HG02938 (cell line): ENCODE data around the gene LYPLA2.
A peak's percentile ranks its signal among the peaks of the same experiment; 100 is the strongest.
"Not testable (repeated sequence)": the region's sequence is repeated elsewhere in the genome, so short reads cannot be mapped to it uniquely, and the experiment has no call there.

Experiments
- ATAC-seq: cut with Tn5 transposase; IDR thresholded peaks from one replicate; pipeline ENCODE4 v1.9.1; 2021; ENCODE audit warnings: mild to moderate bottlenecking, moderate library complexity; ENCODE audit not compliant: unreplicated experiment

The LYPLA2 gene

DNA sequence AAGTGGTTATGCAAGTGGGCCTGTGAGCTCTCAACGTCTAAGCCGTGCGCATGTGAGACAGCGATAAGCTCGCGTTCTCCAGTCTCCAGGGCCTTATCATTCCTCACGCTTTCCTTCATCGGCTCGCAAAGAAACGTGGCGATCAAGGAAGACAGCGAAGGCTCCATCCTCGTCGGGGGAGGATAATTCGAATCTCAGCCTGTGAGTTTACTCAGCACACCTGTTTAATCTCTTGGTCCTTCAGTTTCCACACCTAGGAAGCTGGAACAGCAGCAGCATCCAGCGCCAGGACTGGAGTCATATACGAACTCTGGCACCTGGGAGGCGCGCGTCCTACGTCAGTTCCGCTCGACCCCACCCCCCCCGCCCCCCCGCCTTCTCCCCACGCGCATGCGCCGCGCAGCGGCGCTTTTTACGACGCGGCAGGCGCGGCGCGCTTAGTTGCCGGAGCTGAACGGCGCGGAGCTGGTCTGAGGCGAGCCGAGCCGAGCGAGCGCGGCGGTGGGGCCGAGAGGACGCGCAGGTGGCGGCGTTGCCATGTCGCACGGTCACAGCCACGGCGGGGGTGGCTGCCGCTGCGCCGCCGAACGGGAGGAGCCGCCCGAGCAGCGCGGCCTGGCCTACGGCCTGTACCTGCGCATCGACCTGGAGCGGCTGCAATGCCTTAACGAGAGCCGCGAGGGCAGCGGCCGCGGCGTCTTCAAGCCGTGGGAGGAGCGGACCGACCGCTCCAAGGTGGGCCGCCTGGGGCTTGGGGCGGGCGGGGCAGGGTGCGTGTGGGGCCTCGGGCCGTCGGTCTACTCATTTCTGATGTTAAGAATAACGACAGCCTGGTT, 12.7 kb upstream of the LYPLA2 start, which contains the start of gene PITHD1:
Gene PITHD1, plus strand, starts transcription at position 440 of the 836 bp plus-strand sequence. Its CDS starts 98 bp downstream, at position 538.
- peak; percentile 60 for ATAC-seq

DNA sequence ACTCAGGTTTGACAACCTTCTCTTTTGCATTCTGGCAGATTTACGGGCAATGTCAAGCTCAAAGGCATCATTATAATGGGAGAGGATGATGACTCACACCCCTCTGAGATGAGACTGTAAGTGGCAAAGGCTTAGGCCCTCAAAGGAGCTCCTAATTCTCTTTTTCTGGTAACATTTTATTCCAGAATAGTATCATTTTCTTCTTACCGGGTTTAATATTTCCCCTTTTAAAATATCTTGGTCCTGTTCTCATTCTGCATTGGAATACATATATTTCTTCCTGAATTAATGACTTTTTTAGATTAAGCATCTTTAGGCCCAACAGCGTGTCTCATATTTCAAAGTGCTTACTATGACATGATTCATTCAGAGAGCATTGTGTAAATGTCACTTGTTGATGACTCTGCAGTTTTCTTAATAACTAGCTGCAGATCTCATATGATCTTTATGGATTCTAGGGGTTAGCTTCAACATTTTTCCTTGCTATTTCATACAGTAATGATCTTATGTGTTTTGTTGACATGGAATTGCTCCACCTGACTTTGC, 11.0 kb upstream of the LYPLA2 start:
- no peak for ATAC-seq

DNA sequence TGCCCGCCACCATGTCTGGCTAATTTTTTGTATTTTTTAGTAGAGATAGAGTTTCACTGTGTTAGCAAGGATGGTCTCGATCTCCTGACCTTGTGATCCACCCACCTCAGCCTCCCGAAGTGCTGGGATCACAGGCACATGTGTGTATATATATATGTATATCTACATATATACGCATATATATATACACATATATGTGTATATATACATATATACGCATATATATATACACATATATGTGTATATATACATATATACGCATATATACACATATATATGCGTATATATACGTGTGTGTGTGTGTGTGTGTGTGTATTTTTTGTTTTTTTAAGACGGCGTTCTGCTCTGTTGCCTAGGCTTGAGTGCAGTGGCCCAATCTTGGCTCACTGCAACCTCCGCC, 7.8 kb upstream of the LYPLA2 start:
- ATAC-seq: not testable (repeated sequence)

DNA sequence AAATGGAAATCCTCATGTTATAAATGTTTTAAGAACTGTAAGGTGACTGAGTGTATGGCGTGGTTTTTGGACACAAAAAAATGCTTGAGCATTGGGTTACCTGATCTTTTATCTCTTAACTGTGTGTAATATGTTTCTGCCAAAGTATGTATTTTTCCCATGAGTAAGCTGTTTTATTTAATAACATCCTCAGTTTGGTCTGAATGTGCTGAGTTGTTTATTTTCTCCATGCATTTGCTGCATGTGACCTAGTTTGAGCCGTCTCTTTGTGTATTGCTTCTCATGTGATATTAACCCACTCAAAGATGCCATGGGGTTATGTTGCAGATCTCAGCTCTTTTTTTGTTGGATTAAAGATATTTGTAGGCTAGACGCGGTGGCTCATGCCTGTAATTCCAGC, 6.1 kb upstream of the LYPLA2 start:
- ATAC-seq: no peak

DNA sequence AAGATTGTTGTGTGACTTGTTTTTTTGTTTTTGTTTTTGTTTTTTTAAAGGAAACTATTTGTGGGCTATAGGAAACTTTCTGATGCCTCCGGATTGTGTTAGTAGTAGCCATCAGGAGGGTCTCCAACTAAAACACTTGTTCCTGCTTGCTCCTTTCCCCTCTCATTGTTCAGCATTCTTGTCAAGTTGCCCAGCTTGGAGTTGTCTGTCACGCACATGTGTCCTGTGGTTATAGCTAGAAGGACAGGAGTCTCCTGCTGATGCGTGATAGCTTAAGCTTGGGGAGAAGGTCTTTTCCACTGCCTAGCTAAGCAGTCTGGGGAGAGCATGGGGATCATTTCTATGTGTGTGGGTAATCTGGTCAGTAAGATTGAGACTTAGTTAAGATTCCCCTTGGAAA, 3.2 kb upstream of the LYPLA2 start:
- no peak for ATAC-seq

DNA sequence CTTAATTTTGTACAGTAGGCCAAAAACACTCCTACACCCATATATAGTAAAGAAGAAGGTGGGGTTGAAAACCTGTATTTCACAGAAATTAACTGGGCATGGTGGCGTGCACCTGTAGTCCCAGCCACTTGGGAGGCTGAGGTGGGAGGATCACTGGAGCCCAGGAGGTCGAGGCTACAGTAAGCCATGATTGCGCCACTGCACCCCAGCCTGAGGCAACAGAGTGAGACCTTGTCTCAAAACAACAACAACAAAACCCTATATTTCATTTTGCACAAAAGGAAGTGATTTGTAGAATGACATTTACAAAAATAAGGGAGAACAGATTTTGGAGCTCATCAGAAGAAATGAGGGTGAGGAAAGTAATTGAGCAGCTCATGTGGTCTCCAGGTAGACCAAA, 2.2 kb upstream of the LYPLA2 start:
- no peak for ATAC-seq

DNA sequence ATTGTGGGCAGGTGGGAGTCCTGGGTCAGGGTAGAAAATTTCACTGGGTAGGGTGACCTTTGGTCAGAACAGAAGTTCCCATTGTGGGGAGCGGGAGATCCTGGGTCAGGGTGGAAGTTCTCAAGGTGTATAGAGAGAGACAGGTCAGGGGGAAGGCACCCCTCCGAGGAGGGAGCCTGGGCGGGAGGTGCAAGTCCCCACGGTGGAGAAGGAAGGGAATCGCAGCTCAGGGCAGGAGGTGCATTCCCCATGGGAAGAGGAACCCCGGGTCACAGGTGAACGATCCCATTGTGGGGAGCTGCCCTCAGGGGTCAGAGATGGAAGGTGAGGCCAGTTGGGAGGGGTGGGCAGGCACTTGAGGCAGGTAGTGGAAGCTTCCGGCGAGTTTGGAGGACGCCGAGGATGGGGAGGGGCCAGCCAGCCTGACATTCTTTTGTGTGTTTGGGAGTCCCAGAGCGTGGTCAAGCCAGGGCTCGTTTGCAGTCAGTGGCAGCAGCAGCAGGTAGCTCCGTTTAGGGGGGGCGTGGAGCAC, 637 bp downstream of the LYPLA2 start:
- no peak for ATAC-seq

DNA sequence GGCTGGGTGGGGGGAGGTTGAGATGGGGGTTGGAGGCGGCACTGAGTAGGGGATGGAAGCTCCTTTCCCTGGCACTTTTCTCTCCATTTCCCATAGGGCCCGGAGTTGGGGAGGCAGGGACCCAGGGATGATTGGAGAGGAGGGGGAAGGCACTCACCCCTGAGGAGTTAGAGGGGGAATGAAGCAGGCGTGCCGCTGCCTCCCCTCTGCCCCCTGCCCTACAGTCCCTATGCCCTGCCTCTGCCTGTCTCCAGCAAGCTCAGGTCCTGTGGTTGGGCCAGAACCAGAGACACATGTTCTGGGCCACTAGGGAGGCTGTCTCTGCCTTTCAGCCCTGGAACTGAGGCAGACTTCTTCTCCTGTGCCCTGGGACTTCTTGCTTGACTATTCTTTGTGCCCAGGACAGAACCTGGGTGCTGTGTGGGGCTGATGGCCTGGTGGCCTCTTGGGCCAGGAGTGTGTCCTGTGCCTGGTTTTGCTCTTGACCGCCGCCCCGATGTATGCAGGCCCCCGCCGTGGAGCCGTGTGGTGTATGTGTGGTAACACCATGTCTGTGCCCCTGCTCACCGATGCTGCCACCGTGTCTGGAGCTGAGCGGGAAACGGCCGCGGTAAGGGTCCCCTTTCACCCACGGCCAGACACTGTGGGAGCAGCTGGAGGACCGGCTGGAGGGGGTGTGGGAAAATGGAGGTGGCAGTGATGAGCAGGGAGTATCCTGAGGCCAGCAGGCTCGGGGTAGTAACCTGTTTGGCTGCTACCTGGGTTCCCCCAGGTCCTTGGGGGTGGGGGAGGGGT, 1.4 kb downstream of the LYPLA2 start:
- no peak for ATAC-seq

DNA sequence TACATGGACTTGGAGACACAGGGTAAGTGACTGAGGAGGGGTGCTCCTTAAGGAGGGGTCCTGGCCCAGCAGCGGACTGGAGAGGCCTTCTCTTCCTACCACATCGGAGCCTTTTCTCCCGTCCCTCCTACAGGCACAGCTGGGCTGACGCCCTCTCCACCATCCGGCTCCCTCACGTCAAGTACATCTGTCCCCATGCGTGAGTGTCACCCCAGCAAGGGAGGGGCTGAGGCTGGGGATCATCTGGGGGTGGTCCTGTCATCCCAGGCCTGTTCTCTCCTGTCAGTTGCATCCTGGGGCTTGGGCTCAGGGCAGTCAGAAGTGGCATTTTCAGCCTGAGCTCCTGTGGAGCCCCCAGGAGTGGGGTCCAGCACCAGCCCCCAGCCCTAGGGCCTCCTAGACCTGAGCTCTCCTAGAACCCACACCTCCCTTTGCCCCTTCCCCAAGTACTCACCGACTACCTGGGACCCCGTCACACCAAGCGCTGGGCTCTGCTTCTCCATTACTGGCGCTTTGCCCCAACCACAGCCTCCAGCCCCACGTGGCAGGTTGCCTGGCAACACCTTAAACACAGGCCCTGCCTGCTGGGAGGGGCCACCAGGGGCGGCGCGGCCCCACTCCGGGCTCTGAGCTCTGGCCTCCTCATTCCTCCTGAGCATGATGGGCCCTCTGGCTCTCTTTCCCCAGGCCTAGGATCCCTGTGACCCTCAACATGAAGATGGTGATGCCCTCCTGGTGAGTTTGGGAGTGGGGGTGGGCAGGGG, 2.3 kb downstream of the LYPLA2 start:
- ATAC-seq: no peak

DNA sequence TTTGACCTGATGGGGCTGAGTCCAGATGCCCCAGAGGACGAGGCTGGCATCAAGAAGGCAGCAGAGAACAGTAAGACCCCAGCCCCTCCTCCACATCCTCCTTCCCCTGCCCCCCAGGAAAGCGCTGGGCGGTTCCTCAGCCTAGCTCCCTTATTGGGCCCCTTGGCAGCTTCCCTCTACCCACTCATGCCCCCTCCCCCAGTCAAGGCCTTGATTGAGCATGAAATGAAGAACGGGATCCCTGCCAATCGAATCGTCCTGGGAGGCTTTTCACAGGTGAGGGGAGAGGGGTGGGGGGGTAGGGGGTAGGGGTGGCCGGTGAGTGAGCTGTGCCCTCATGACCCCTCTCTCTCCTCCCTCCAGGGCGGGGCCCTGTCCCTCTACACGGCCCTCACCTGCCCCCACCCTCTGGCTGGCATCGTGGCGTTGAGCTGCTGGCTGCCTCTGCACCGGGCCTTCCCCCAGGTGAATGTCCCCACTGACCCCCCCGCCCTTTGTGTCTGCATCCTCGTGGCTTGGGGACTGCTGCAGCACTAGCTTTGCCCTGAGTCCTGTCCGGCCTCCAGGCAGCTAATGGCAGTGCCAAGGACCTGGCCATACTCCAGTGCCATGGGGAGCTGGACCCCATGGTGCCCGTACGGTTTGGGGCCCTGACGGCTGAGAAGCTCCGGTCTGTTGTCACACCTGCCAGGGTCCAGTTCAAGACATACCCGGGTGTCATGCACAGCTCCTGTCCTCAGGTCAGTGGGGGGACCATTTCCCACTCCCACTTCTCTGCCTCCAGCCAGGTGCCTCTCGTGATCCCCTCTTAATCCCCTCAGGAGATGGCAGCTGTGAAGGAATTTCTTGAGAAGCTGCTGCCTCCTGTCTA, 3.2 kb downstream of the LYPLA2 start:
- ATAC-seq: no peak

DNA sequence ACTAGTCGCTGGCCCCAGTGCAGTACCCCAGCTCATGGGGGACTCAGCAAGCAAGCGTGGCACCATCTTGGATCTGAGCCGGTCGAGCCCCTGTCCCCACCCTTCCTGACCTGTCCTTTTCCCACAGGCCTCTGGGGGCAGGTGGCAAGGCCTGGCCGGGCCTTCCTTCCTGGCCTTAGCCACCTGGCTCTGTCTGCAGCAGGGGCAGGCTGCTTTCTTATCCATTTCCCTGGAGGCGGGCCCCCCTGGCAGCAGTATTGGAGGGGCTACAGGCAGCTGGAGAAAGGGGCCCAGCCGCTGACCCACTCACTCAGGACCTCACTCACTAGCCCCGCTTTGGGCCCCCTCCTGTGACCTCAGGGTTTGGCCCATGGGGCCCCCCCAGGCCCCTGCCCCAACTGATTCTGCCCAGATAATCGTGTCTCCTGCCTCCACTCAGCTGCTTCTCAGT, 3.8 kb downstream of the LYPLA2 start:
- not testable (repeated sequence) for ATAC-seq

DNA sequence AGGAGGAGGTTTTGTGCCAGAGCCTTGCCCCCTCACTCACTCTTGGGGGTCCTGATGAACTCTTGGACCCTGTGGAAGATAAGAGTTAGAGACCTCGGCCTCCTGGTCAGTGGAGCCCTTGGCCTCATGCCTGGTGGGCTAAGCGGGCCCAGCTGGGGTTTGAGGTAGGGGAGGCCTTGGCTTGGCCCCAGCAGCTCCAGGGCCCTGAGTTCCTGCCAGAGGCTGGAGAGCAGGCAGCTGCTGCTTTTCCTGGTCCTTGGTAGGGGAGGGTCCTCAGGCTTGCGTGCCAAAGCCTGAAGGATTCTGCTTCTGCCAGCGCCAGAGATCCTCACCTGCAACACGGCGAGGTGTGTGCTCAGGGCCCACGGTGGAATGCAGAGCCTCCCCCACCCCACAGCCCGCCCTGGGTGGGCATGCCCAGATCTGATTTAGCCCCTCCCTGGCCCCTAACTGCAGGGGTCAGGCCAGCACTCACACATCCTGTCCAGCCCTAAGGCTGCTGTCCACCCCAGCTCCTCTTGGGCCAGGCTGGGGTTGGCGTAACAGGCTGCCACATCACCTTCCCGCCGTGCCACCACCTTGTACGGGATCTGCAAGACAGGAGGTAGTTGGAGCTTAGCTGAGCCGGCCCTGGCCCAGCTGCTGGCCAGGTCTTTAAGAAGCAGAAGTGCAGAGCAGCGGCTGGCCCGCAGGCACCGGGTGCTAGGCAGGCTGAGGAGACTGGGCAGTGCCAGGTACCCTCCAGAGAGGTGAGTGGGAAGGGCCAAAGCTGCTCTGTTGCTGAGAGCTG, 4.9 kb downstream of the LYPLA2 start:
- ATAC-seq: no peak

DNA sequence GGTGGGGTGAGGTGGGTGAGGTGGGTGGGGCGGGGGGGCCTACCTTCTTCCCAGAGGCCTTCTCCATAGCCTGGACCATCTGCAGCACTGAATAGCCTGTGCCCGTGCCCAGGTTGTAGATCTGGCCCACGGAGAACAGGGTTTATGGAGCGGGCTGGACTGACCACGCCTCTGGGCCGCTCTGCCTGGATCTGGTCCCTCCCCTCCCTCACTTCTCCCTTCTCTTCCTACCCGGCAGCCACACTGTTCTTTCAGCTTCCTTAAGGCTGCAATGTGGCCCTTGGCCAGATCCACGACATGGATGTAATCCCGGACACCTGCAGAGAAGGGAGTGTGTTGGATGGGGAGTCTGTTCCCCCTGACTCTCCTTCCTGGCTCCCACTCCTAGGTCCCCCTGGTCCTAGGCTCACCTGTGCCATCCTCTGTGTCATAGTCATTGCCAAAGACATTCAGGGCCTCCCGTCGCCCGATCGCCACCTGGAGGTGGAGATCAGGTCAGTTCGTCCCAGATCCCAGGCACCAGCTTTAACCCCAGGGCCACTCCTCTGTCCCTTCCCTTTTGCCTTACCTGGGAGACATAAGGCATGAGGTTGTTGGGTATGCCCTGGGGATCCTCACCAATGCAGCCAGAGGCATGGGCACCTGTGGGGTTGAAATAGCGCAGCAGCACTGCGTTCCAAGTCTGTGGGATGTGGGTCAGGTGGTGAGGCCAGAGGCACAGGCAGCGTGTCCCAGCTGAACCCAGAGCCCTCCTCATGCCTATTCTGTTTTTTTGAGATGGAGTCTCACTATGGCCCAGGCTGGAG, 5.7 kb downstream of the LYPLA2 start:
- ATAC-seq: no peak

DNA sequence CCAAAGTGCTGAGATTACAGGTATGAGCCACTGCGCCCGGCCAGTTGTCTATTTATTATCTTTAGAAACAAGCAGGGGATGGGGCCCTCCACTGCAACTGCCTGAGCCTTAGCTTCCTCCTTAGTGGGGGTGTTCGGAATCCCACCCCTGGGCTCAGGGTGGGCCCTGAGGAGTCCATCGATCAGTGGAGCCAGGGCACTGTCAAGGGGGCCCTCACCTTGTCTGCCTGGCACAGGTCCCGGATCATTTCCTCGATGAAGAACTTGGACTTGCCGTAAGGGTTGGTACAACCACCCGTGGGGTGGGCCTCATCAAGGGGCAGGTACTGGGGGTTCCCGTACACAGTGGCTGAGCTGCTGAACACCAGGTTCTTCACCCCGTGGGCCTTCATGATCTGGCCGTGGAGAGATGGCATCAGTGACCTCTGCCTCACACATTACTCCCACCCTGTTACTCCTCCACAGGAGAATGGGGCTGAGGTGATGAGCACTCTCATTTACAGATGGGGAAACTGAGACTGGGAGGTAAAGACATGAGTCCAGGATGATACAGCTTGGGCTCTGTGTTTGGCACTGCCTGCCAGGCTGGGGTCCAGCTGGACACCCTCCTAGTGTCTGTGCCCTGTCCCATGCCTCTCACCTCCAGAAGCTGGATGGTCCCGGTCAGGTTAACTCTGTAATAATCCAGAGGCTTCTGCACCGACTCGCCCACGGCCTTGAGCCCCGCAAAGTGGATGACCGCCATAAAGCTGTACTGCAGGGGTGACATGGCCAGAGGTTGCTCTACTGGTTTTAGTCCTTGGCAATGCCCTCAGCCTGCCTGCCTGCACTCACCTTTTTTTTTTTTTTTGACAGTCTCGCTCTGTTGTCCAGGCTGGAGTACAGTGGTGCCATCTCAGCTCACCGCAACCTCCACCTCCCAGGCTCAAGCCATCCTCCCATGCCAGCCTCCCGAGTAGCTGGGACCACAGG, 6.8 kb downstream of the LYPLA2 start:
- no peak for ATAC-seq

DNA sequence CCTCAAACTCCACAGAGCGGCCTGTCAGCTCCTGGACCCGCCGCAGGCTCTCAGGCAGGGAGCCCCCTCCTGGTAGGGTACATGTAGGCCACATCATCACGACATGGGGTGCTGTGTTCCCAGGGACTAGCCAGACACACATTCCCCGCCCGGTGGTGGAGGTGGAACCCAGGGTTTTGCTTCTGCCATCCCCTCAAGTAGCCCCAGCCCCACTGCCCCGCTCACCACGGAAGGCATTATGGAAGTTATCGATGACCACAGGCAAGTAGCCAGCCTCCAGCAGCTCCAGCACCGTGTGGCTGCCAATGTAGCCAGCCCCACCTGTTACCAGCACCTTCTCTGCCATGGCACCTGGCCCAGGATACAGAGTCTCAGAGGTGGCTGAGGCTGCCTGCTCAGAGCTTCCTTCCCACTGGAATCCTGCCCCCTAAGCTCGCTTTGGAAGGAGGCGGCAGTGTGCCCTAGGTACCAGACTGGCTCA, 7.8 kb downstream of the LYPLA2 start:
- ATAC-seq: no peak

DNA sequence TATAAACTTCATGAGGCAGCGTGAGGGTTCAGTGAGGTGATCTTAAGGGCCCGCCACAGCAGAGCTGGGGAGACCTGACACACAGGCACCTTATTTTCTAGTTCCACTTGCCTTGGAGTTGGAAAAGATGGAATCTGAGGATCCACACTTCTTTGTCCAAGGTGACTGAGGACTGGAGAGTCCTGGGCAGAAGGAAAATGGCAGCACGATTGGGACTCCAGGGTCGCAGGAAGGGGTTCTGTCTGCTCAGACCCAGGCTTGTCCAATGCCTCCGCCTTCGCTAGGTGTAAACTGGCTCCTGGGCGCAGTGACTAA, 8.3 kb downstream of the LYPLA2 start:
- no peak for ATAC-seq
